GM21717 (cell line): ENCODE data around the gene IGSF9B.
A peak's percentile ranks its signal among the peaks of the same experiment; 100 is the strongest.

ENCODE experiments used
- ATAC-seq: cut with Tn5 transposase; IDR thresholded peaks from one replicate; pipeline ENCODE4 v1.9.1; 2021; ENCODE audit warnings: mild to moderate bottlenecking, moderate library complexity; ENCODE audit not compliant: unreplicated experiment

IGSF9B gene

DNA sequence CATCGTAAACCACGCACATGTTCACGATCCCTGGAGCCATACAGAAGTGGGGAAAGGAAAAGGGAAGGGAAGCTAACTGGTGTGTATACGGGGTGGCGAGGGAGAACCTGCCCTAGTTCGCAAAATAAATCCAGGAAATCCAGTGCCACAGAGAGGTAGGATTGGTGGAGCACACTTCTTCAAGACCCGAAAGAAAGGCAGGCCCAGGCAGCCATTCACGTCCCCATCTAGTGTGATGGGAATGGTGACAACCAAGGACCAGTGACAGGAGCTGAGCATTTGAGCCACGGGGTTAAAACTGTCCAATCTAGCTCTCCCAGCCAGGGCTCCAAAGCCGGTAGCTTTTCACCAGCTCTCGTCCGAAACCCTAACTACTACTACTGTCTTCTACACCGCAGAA lies 53.7 kb downstream of the IGSF9B start:
- no peak for ATAC-seq

DNA sequence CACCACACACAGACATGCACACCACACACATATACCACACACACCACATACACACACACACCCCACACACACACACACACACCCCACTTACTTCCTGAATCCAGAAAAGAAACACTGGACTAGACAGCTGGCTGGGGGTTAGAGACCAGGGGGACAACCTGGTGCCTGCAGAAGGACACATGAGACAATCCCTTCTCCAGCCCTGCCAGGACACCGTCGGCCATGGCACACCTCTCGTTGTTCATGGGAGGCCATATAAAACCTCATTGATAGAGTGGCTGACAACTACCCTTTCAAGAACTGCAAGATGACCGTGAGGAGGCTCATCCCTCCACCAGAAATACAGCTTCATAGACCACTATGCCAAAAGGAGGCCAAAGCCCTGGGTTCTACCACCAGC lies 54.3 kb downstream of the IGSF9B start:
- ATAC-seq, result no peak

DNA sequence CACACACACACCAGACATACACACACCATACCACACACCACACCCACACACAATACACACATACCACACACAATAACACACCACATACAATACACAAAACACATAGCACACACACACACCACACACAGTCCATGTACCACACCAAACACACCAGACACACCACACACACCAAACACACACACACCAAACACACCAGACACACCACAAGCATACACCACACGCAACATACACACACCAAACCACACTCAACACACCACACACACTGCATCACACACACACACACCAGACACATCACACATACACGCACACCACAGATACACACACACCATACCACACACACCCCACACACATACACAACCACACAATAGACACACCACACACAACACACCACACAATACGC lies 54.8 kb downstream of the IGSF9B start:
- ATAC-seq, result no peak

DNA sequence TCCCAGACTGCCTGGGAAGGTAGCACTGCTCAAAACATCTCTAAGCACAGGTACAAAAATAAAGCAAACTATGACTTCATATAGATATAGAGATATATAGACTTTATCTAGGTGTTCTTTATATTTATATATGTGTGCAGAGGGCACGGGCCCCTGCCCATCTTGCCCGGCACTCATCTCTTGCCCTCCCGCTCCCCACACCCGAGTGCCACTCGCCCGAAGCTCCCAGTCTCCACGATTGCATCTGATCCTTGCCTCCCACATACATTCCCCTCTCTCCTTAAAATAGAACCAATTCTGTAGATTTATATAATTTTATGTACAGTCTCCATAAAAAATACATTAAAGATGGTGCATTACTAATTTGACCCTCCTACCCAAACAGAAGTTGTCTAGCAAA lies 55.5 kb downstream of the IGSF9B start:
- ATAC-seq, result no peak

DNA sequence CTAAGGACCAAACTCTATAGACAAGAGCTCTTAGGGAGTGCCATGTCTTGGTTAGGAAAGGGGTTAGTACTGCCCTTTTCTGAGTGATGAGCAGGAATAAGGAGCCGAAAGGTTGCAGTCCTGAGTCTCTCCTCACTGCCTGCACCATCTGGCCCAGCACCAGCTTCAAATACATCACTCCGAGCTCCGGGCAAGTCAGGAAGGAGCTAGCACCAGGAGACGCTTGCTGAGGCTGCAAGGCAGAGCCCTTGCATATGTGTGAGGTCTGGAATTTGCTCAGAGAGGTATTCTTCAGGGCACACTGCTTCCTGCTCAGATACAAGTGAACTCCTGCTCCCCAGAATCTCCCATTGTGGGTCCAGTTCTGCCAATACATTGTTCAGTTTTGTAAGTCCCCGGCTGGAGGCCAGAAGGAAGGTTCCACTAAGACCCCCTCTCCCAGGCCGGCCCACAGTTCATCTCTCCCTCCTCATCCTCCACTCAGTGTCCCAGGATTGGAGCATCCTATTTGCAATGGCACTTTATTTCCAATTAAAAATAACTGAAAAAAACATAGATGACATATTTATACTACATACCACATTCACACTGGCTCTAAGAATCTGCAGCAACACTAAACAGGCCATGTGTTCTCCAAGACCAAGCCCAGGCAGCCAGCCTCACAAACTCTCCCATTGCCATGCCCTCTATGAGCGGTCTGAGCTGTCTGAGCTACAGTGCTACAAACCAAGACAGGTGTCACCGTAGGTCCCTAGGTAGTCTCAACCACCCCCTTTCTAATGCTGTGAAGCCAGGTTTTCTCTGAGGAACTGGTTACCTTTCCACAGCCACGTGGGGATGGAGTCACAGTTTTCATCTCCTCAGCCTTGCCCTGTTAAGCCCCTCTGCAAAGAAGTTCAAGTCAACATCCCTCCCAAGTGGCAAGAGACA lies 56.3 kb downstream of the IGSF9B start:
- no peak for ATAC-seq

DNA sequence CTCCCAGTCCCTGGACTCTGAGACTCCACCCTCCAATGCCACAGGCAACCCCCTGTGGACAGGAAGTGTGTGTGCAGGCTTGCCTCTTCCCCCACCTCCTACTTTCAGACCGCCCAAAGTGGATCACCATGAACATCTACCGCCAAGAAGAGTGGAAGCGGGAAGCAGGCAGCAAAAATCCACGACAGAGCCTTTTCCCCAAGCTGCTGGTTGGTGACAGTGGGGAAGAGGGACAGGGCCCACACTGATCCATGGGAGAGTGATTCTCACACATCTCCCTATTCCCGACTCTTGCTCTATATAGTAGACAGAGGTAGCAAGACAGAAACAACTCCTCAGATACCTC lies 58.0 kb downstream of the IGSF9B start:
- no peak for ATAC-seq

DNA sequence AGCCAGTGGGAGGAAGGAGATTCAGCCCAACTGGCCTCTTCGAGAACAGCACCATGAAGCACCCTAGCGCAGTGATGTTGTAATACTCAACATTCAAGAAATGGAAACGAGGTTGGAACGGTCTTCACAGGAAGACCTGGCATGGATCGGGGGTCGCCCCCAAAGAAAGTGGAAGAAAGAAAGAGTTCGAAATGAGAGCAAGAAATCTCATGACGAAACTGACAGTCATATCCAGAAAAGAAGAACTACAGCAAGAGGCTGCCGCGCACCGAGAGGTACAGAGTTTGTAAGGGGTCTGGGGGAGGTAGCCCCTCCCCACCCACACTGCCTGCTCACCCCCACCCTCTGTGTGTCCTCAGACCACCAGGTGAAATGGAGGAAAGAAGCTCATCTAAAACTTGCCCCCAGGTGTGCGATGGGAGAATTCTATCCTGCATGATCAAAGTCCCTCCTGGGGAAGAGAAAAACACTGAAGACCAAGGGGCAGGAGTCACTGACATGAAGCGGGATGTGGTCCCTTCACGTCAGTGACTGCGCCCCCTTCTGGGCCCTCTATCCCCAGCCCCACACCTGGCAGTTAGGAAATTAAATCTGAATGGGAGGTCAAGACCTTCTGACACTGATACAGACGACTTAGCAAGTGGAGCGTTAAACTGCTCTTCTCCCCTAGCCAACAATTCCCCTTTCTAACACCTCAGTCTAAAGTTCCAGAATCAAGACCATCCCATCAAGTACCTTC lies 58.6 kb downstream of the IGSF9B start:
- peak; percentile 48 for ATAC-seq

DNA sequence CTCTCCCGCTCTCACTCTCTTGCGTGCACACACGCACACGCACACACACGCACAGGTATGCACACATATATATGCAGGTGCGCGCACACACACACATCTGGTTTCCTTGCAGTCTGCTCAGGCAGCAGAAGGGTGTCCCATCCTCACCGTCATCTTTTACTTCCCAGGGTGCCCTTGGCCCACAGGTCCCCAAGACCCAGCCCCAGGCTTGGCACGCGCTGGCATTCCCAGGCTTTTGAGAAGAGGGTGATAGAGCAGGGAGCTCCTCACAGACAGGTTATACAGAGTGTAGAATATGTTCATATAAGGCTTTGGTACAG lies 59.5 kb downstream of the IGSF9B start:
- no peak for ATAC-seq

DNA sequence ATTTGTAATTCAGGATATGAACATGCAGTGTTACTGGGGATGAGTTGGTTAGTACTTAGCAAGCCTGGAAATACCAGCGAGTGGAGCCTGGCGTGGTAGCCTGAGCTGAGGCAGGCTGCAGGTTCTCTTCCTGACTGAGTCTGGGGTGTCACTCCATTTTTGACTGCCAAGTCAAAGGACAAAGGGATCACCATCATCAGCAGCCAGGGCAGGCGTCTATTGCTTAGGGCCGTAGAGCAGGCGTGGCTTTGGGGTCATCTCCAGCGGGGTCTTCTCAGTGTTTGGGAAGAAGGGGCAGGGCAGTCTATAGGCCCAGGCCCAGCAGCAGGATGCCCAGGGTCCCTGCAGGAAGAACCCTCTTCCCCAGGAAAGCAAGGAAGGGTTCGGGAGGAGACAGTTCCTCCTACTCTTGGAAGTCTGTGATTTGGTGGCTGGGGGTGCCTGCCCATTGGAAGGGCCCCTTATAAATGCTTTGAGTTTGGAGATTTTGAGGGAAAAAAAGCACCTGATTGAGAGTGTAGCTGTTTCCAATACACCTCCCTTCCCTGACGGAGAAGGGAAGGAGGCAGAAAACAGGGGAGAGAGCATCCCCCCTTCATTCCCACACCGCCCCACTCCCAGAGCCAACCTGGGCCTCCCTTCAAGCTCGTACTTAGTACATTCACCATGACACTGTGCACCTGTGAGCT lies 60.0 kb downstream of the IGSF9B start:
- ATAC-seq, result no peak

DNA sequence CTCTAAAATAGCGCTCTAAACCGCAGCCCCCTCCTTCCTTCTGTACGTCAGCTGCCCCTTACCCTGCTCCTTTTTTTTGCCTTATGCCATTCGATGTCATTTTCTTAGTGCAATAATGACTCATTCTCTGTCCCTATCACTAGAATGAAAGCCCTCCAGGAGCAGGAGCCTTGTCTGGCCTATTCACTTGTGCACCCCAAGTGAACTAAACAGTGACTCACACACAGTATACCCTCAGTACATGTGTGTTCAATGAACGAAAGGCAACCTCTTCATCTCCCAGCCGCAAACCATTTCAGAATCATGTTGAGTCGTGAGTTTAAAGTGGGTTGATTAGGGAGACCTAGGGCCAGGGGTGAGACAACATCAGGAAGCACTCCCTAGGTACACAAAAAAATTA lies 60.7 kb downstream of the IGSF9B start:
- ATAC-seq, result peak; percentile 45

DNA sequence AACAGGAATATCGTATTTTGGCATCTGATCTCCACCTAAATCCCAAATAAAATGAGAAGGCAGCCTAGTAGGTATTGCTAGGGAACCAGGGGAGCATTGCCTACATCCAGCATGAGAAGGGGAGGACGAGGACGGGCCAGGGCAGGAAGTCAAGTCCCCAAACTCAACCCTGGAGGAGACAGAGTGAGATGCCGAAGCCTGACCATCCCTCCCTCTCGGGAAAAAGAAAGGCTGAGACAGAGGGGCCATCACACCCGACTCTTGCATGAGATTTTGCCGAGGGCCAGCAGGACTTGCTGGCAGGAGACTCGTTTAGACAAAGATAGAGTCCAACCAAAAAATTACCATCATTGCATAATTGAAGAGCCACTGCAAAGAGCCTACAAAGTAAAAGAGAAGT lies 61.2 kb downstream of the IGSF9B start:
- ATAC-seq, result peak; percentile 16

DNA sequence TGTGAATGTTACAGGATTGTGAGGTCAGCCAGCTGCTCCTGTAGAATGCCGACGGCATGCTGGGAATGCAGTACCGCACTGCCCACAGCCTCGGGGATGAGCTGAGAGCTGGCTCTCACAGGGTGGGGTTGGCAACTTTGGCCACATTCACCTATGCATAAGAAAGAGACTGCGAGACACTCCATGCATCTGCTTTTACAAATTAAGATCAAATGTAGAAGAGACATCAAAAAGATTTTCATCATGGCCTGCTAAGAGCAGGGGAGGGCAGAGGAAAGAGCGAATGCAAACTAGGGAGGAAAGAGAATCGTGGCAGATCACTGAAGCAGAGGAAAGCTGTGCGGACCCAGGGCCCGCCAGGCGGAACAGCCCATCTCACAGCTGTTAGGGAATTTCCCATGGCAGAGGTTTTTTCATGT lies 61.7 kb downstream of the IGSF9B start:
- peak; percentile 58 for ATAC-seq

DNA sequence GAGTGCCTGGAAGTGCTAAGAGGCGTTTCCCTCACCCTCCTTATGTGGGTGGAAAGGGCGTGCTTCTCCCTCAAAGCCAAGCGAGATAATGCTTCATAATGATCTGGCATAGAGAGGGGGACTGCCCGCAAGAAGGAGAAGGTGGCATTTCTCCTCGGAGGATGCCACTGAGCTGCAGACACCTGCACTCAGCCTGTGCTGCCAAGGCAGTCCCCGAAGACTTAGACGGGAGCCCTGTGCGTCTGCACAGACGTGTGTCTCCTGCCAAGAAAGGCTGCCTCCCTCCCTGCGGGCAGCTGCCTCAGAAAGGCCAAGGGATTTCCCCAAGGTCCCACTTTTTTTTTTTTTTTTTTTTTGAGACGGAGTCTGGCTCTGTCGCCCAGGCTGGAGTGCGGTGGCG lies 63.4 kb downstream of the IGSF9B start:
- ATAC-seq, result no peak

DNA sequence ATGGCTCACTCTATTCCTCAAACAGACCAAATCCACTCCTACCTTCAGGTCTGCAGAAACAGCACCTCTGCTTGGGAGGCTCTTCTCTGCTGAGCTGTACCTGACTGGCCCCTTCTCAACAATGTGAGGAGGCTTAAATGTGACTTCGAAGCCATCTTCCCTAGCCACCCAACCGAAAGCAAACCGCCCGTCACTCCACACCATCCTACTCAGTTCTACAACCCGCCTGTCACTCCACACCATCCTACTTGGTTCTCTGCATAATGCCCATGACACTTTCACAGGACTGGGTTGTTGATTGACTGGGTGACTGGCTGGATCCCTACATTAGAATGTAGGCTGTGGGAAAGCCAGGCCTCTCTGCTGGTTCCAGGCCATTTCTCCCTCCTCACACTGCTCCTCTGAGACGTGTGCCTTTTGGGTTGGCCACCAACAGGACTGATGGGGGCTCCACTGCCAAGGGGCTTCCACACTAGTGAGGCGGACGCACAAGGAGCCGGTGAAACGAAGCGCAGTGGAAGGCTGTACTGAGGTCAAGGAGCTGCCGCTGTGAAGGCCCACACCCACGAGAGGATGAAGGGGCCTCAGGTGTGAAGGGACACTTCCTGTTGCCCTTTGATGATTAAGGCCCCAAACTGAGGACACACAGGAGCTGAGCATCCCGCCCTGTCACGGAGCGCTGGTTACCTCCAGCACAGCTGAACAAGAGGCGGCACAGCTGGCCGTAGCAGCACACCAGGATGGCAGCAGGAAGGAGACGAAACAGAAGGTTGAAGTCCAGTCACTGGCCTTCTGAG lies 64.0 kb downstream of the IGSF9B start:
- ATAC-seq, result no peak

DNA sequence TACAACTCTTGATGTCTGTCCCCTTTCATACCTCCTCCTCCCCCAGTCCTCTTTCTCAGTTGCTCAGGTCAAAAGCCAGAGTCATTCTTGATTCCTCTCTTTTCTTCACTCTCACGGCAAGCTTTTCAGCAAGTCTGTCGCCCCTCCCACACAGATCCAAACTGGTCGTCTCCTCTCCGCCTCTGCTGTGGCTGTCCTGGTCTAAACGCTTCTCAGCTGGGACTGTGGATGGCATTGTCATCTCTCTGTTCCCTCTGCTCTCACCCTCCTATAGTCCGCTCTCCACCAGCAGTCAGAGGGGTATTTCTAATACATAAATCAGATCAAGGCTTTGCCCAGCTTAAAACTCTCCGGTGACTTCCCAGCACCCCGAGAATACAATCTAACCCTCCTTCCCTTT lies 64.6 kb downstream of the IGSF9B start:
- no peak for ATAC-seq

DNA sequence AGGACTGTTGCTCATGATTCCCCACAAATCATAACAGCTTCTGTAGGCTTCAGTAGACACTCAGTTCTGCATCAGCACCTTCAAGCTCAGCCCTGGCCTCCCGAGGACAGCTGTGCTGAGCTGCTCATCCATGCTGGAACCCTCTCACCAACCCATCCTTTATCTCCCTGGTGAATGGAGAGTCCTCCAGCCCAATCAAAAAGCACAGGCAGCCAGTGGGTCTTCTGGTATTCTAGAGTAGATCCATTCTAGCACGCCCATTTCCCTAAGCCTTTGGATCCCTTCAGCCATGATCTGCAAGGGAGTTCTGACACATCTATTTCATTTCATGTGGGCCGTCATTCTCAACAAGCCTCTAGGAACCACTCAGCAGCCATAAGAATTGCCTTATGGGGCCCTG lies 66.9 kb downstream of the IGSF9B start:
- ATAC-seq, result no peak

DNA sequence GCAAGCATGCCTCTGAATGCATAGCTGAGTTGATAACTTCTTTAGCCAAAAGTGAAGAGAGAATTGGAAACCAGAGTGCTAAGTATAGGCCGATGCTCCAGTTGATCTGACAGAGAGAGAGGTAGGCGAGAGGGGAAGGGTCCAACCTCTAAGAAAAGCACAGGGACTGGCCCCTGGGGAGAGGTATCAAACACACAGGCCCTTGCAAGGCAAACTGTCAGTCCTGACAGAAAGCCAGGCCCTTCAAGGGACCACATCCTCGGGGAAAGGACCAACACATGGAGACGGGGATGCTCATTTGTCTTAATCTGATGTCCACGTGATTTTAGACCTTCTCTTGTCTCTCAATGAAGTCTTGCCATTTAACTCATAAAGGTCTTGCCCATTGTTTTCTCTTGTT lies 67.6 kb downstream of the IGSF9B start:
- ATAC-seq, result no peak

DNA sequence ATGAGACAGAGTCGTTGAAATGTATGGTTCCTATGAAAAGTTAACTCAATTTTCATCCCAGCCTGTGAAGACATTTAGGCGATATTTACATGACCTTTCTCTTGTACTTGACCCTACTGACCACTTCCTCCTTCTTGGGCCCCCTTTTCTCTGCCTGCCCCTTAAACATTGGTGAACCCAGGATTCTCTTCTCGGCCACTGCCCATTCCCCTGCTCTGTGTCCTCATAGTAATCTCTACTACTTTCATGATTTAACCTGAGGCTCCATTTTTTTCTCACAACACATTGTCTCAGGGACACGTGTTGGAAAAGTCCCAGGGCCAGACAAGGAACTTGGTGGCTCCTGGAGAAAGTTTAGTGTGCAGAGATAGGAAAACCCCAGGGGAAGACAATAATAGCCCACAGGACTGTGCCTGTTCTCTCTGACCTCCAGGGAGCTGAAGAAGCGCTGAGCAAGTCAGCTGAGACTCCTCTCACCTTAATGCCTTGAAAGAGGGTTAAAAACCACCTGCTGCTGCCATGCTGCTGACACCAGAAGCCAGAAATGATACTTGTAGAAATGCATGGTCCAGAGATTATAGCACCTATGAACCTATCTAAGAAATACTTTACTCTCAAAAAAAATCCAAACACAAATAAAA lies 69.0 kb downstream of the IGSF9B start:
- no peak for ATAC-seq

DNA sequence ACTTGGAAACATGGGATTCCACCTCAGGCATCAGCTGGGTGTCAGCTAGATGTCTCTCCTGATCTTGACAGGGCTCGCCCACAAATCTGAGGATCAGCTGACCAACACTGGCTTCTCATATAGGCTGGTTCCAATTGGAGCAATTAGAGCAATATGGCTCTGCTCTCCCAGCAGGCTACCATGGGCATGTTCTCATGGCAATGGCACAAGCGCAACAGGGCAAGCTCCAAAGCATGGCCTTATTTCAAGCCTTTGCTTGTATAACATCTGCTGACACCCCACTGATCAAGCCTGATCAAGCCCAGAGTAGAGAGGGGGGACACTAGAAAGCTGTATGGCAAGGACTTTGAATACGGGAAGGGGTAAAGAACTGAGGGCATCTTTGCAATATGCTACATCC lies 70.7 kb downstream of the IGSF9B start:
- ATAC-seq, result no peak

DNA sequence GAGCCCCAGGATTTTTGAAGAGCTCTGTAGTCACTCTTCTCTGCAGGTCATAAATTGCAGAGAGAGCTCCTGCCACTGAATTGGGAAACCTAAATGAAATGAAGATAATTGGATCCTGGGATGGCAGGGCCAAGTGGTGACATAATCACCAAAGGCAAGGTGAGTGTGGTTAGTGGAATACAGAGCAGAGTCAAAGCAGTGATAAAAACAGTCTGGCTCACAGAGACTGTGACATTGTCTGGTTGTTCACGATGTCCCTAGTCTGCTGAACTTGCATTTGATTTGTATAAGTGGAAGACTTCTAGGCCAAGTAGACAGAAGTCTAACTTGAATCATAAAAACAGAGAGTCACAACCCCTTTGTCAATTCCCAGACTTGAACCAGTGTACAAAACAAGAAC lies 84.6 kb downstream of the IGSF9B start:
- no peak for ATAC-seq

DNA sequence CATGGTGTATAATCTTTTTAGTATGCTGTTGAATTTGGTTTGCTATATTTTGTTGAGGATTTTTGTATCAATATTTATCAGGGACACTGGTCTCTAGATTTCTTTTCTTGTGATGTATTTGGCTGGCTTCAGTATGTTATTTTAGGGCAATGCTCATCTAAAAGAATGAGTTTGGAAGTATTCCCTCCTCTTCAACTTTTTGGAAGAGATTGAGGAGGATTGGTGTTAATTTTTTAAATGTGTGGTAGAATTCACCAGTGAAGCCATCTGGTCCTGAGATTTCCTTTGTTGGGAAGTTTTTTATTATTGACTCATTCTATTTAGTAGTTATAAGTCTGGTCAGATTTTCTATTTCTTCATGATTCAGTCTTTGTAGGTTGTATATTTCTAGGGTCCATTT lies 89.3 kb downstream of the IGSF9B start:
- ATAC-seq, result no peak
